Gastrocnemius medialis (tissue), 4 donors: ENCODE data around the gene C2orf76.

Experiments
- CTCF ChIP-seq, 5 experiments: fragments of 450-650 bp in 3 of 5; fragments of 200-600 bp in 2 of 5; sonication (generic) in 2 of 5; IDR thresholded peaks in 4 of 5; conservative IDR thresholded peaks in 1 of 5; 1 replicate in 4 of 5; 2 replicates in 1 of 5; pipeline ENCODE4 v1.5.1; 2016 to 2019; ENCODE audit warnings: antibody characterized with exemption in 5 of 5, mild to moderate bottlenecking in 3 of 5, moderate library complexity in 3 of 5
- POLR2A ChIP-seq, 2 donors: fragments of 450-650 bp; IDR thresholded peaks; one replicate each; pipeline ENCODE4 v1.6.1; 2017; ENCODE audit warnings: antibody characterized with exemption in 2 of 2, mild to moderate bottlenecking in 2 of 2, moderate library complexity in 2 of 2

- no peak for TF ChIP-seq CTCF (IDR thresholded peaks at IDR 0.05 in 4 of 5, conservative IDR thresholded peaks at IDR 0.05 in 1 of 5)
- no peak for TF ChIP-seq POLR2A (IDR thresholded peaks at IDR 0.05)
These were observed 23.1 kb upstream of the C2orf76 start for GRCh38 chr2:119389615-119390306.
